ENCODE data around the gene SLC25A13.

The SLC25A13 gene

DNA sequence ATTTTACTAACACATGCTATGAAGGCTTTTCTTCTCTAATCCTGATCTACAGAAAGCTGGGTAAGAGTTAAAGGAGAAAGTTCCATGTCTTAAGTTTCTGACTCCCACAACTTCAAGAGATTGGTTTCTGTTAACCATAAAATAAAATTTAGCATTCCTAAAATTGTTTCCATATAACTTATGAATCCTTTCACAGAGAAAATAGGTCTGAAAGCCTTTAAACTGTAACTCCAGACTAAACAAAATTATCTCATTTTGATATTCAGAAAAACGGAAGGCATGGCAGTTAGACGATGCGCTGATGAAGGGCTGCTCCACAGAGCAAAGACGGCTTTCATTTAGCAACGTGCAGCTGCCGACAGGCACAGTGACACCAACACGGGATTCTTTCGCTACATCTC, 133.3 kb downstream of the SLC25A13 start:
- no peak for TF ChIP-seq POLR2AphosphoS5 (IDR thresholded peaks at IDR 0.05; ENCODE audit: low read depth)
- no peak for TF ChIP-seq SPI1 (IDR thresholded peaks at IDR 0.05; ENCODE audit: borderline replicate concordance, low read depth)
- TF ChIP-seq, protein P1, sequence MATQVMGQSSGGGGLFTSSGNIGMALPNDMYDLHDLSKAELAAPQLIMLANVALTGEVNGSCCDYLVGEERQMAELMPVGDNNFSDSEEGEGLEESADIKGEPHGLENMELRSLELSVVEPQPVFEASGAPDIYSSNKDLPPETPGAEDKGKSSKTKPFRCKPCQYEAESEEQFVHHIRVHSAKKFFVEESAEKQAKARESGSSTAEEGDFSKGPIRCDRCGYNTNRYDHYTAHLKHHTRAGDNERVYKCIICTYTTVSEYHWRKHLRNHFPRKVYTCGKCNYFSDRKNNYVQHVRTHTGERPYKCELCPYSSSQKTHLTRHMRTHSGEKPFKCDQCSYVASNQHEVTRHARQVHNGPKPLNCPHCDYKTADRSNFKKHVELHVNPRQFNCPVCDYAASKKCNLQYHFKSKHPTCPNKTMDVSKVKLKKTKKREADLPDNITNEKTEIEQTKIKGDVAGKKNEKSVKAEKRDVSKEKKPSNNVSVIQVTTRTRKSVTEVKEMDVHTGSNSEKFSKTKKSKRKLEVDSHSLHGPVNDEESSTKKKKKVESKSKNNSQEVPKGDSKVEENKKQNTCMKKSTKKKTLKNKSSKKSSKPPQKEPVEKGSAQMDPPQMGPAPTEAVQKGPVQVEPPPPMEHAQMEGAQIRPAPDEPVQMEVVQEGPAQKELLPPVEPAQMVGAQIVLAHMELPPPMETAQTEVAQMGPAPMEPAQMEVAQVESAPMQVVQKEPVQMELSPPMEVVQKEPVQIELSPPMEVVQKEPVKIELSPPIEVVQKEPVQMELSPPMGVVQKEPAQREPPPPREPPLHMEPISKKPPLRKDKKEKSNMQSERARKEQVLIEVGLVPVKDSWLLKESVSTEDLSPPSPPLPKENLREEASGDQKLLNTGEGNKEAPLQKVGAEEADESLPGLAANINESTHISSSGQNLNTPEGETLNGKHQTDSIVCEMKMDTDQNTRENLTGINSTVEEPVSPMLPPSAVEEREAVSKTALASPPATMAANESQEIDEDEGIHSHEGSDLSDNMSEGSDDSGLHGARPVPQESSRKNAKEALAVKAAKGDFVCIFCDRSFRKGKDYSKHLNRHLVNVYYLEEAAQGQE (IDR thresholded peaks at IDR 0.05; ENCODE audit: insufficient replicate concordance, low read depth), result no peak
- TF ChIP-seq, protein P2, sequence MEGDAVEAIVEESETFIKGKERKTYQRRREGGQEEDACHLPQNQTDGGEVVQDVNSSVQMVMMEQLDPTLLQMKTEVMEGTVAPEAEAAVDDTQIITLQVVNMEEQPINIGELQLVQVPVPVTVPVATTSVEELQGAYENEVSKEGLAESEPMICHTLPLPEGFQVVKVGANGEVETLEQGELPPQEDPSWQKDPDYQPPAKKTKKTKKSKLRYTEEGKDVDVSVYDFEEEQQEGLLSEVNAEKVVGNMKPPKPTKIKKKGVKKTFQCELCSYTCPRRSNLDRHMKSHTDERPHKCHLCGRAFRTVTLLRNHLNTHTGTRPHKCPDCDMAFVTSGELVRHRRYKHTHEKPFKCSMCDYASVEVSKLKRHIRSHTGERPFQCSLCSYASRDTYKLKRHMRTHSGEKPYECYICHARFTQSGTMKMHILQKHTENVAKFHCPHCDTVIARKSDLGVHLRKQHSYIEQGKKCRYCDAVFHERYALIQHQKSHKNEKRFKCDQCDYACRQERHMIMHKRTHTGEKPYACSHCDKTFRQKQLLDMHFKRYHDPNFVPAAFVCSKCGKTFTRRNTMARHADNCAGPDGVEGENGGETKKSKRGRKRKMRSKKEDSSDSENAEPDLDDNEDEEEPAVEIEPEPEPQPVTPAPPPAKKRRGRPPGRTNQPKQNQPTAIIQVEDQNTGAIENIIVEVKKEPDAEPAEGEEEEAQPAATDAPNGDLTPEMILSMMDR (IDR thresholded peaks at IDR 0.05; ENCODE audit: insufficient read depth, low read length), result no peak
- TF ChIP-seq GABPA (IDR thresholded peaks at IDR 0.05; ENCODE audit: low read depth), result no peak
- H3K27ac ChIP-seq (replicated peaks), result no peak overlapping the region
- DNase-seq (ENCODE audit: low read depth in 1 of 2, low spot score in 1 of 2), result no peak
- H3K4me3 ChIP-seq (replicated peaks; ENCODE audit: insufficient read depth, low read length), result no peak overlapping the region
- H3K27me3 ChIP-seq (ENCODE audit: insufficient read depth, poor library complexity, severe bottlenecking), result no peaks in the 10 kb centered on the region

DNA sequence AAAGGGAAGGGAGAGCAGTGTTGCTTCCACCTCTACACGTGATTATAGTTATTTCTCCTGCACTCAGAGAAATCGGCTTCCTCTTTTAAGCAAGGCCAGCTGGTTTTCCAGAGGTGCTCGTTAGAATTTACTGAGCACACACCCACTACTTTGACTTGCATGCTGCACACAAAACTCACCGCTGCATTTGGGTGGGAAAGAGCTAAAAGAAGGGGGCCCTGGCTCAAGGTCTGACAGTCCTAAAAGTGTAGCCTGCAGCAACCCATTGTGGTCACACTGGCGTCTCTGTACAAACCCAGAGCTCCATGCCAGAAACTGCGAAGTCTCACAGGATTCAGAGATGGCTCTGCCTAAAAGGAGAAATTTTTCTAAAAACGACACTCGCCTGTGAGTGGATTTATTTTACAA, 133.7 kb downstream of the SLC25A13 start:
- Histone ChIP-seq H3K27ac (replicated peaks) (no peak overlapping the region), H3K27me3 (ENCODE audit: insufficient read depth, poor library complexity, severe bottlenecking) (no peaks in the 10 kb centered on the region), H3K4me3 (replicated peaks; ENCODE audit: insufficient read depth, low read length) (no peak overlapping the region)
- peak in 1 of 2 experiments; percentile 33 for DNase-seq (ENCODE audit: low read depth in 1 of 2, low spot score in 1 of 2)
- peak; percentile 83 for TF ChIP-seq SPI1 (IDR thresholded peaks at IDR 0.05; ENCODE audit: borderline replicate concordance, low read depth)
- TF ChIP-seq, protein P1 (IDR thresholded peaks at IDR 0.05; ENCODE audit: insufficient replicate concordance, low read depth), result no peak

DNA sequence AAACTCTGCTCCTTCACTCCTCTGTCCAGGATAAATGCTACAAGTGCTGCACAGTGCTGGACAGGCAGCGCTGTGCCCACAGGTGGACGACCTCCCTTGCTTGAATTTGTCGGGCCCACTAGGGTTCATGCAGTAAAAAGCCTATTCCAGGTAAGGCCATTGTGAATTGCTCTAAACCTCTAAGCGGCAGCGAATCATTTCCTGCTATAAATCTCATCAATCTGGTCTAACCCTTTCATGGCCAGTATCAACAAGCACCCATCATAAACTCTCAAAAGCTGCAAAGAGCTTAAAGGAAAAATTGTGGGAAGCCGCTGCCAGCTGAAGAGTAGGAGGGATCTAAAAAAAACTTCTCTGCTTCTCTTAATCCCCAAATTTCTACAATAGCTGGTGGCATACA, 134.2 kb downstream of the SLC25A13 start:
- no peaks in the 10 kb centered on the region for H3K27me3 ChIP-seq (ENCODE audit: insufficient read depth, poor library complexity, severe bottlenecking)
- no peak overlapping the region for H3K4me3 ChIP-seq (replicated peaks; ENCODE audit: insufficient read depth, low read length)
- TF ChIP-seq SPI1 (IDR thresholded peaks at IDR 0.05; ENCODE audit: borderline replicate concordance, low read depth) (no peak), GABPA (IDR thresholded peaks at IDR 0.05; ENCODE audit: low read depth) (no peak), POLR2AphosphoS5 (IDR thresholded peaks at IDR 0.05; ENCODE audit: low read depth) (no peak)
- TF ChIP-seq, protein P1 (IDR thresholded peaks at IDR 0.05; ENCODE audit: insufficient replicate concordance, low read depth), result no peak
- TF ChIP-seq, protein P2 (IDR thresholded peaks at IDR 0.05; ENCODE audit: insufficient read depth, low read length), result no peak
- DNase-seq (ENCODE audit: low read depth in 1 of 2, low spot score in 1 of 2), result no peak
- H3K27ac ChIP-seq (replicated peaks), result no peak overlapping the region

DNA sequence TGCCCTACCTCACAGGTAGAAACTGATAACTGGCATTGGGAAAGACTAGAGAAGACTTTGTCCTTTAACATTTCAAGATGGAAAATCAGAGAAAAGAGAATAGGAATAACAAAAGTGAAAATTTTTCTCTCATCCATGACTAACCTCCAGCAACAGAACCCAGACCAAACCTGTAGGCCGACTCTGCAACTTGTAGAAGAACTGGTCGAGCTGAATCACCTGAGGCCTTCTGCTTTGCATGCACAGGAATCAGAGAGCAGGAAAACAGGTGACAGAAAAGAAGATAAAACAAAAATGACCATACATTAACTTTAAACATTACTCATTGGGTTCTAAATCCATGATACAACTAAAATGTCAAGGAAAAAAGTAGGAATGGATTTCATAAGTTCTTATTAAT, 137.1 kb downstream of the SLC25A13 start:
- no peak for DNase-seq (ENCODE audit: low read depth in 1 of 2, low spot score in 1 of 2)
- TF ChIP-seq POLR2AphosphoS5 (IDR thresholded peaks at IDR 0.05; ENCODE audit: low read depth) (no peak), SPI1 (IDR thresholded peaks at IDR 0.05; ENCODE audit: borderline replicate concordance, low read depth) (no peak), GABPA (IDR thresholded peaks at IDR 0.05; ENCODE audit: low read depth) (no peak)
- TF ChIP-seq, protein P1 (IDR thresholded peaks at IDR 0.05; ENCODE audit: insufficient replicate concordance, low read depth), result no peak
- TF ChIP-seq, protein P2 (IDR thresholded peaks at IDR 0.05; ENCODE audit: insufficient read depth, low read length), result no peak

More for the DNA sequence above, 137.1 kb downstream of the SLC25A13 start:
- Histone ChIP-seq H3K27ac (replicated peaks) (no peak overlapping the region), H3K4me3 (replicated peaks; ENCODE audit: insufficient read depth, low read length) (no peak overlapping the region), H3K27me3 (ENCODE audit: insufficient read depth, poor library complexity, severe bottlenecking) (no peaks in the 10 kb centered on the region)

Measured in HL-60 (cell line).